MG63 (cell line): ENCODE data around the gene METTL25B. TPM values are rescaled to one million over a fixed set of nuclear protein-coding genes. Genes with fewer than 3 reads are reported as not detected.
A peak's percentile ranks its signal among the peaks of the same experiment; 100 is the strongest.

ENCODE experiments used
- DNase-seq: peaks from one replicate; pipeline ENCODE4 v3.0.0-alpha.2; 2020
- H3K27me3 ChIP-seq: fragments of 250-450 bp; sonication (Bioruptor Pico); 2 replicates; pipeline ENCODE4 v1.5.1; 2020; ENCODE audit warnings: mild to moderate bottlenecking, moderate library complexity
- H3K36me3 ChIP-seq: fragments of 250-450 bp; sonication (Bioruptor Pico); 2 replicates; pipeline ENCODE4 v1.5.1; 2020; ENCODE audit warnings: mild to moderate bottlenecking, moderate library complexity
- H3K4me3 ChIP-seq: fragments of 250-450 bp; sonication (Bioruptor Pico); 2 replicates; pipeline ENCODE4 v1.5.1; 2020; ENCODE audit warnings: mild to moderate bottlenecking, moderate library complexity
- H3K9me3 ChIP-seq: fragments of 250-450 bp; sonication (Bioruptor Pico); 2 replicates; pipeline ENCODE4 v1.5.1; 2020; ENCODE audit warnings: mild to moderate bottlenecking, moderate library complexity
- total RNA-seq: library from RNA; depleted of rRNA; stranded (reverse); fragments of >200 nt; shearing (Covaris generic); gene quantifications from 2 replicates; pipeline ENCODE4 v1.2.3, GENCODE V29; 2014; ENCODE audit warnings: low replicate concordance

The METTL25B gene
- total RNA-seq, 1 experiment from 2014 or later, result 20.8 TPM

GRCh38 chr1:156694690-156694962, 33.6 kb upstream of the METTL25B start:
- no peak overlapping the region for H3K4me3 ChIP-seq
- H3K36me3 ChIP-seq, result no peaks in the 10 kb centered on the region
- DNase-seq, result no peak
- no peaks in the 10 kb centered on the region for H3K27me3 ChIP-seq
- H3K9me3 ChIP-seq, result no peaks in the 10 kb centered on the region

DNA sequence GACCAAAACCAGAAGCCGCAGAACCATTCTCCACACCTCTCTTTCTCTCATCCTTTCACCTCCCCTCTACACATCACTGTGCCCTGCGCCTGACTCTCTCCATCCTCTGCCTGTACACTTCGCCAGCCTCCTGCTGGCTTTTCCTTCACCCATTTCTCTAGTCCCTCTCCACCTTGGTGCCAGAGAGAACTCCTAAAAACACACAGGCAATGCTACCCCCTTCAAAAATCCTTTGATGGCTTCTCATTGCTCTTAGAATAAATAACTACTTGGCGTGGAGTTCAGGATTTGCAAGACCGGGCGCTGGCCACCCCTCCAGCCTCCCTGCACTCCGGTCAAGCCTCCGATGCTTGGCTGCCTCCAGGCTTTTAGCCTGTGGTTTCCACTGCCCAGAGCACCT, 31.5 kb upstream of the METTL25B start:
- no peaks in the 10 kb centered on the region for H3K27me3 ChIP-seq
- no peak overlapping the region for H3K4me3 ChIP-seq
- no peaks in the 10 kb centered on the region for H3K9me3 ChIP-seq
- DNase-seq, result no peak
- no peaks in the 10 kb centered on the region; the same call in none of the 2 replicates for H3K36me3 ChIP-seq

DNA sequence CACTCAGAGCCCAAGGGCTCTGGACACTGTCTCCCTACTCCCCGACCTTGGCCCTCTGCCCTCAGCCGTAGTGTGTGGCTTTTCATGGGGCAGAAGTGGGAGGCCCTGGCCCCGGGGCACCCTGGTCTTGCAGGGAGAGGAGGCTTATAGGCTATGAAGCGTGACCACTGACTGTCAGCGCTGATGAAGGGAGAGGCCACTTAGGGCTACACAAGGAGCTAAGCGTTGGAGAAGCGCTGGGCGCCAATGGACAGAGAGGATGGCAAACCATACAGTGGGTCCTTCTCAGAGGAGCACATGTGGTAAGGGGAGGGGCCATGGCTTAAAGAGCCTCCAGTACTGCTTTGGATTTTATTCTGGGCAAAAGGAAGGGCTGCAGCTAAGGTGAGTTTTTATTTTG, 30.8 kb upstream of the METTL25B start:
- DNase-seq, result no peak
- H3K36me3 ChIP-seq, result no peaks in the 10 kb centered on the region; the same call in none of the 2 replicates
- H3K9me3 ChIP-seq, result no peaks in the 10 kb centered on the region
- H3K27me3 ChIP-seq, result no peaks in the 10 kb centered on the region
- H3K4me3 ChIP-seq, result no peak overlapping the region

GRCh38 chr1:156698995-156699394, 29.3 kb upstream of the METTL25B start:
- DNase-seq, result no peak
- H3K27me3 ChIP-seq, result no peaks in the 10 kb centered on the region
- no peaks in the 10 kb centered on the region; the same call in none of the 2 replicates for H3K36me3 ChIP-seq
- no peaks in the 10 kb centered on the region for H3K9me3 ChIP-seq
- H3K4me3 ChIP-seq, result no peak overlapping the region

- H3K27me3 ChIP-seq, result no peaks in the 10 kb centered on the region
- peaks cover 2% of the 10 kb centered on the region for H3K36me3 ChIP-seq
- H3K9me3 ChIP-seq, result no peaks in the 10 kb centered on the region
- no peak for DNase-seq
- H3K4me3 ChIP-seq, result no peak overlapping the region
These were observed 27.3 kb upstream of the METTL25B start for GRCh38 chr1:156700736-156701531.

- Histone ChIP-seq H3K4me3 (no peak overlapping the region), H3K36me3 (peaks cover 2% of the 10 kb centered on the region), H3K9me3 (no peaks in the 10 kb centered on the region), H3K27me3 (no peaks in the 10 kb centered on the region)
- no peak for DNase-seq
These were observed 24.9 kb upstream of the METTL25B start for GRCh38 chr1:156703336-156703735.

DNA sequence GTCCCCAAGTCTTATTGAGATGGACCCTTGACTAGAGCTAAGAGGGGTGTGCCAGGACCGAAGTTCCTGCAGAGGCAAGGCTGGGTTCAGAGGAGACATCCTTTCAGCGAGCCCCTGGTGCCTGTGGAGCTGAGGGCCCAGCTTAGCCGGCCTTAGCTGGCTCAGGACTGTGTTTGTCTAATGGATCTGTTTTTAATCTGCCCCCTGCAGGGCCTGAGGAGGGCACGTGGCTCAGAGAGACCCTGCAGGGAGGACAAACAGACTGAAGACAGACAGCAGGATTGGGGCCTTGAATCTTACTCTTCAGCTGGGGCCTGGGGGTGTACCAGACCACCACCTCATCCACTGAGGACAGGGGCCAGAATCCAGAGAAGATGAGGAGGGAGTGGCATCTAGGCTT, 24.5 kb upstream of the METTL25B start:
- DNase-seq, result peak; percentile 39
- Histone ChIP-seq H3K4me3 (no peak overlapping the region), H3K27me3 (no peaks in the 10 kb centered on the region), H3K36me3 (peaks cover 2% of the 10 kb centered on the region), H3K9me3 (no peaks in the 10 kb centered on the region)

DNA sequence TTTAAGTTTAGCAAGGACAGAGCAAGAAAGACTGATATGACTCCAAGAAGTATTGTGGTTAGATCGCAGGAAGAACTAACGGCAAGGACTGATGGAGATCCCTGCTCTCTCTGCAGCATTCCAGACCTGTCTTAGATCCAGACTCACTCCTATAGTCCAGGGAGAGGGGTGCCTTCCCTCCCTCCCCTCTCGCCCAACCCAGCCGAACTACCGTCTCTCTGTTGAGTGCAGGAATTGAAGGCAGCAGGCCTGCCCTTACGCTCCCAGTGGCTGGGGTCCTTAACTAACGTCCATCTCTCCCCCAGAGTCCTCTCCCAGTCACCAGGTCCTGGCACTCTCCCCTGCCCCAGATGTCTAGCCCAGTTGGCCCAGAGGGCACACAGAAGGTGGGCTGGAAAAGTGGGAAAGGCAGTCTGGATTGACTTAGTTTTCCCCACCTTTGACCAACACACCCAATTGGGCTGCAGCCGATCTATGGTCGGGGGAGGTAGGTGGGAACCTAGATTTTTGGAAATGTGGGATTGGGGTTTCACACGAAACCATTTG, 24.0 kb upstream of the METTL25B start:
- DNase-seq, result no peak
- Histone ChIP-seq H3K36me3 (peaks cover 2% of the 10 kb centered on the region), H3K27me3 (no peaks in the 10 kb centered on the region), H3K9me3 (no peaks in the 10 kb centered on the region), H3K4me3 (peak overlapping the region; percentile 42)

- peak; percentile 92 for DNase-seq
- Histone ChIP-seq H3K9me3 (no peaks in the 10 kb centered on the region), H3K4me3 (peak overlapping the region; percentile 42), H3K27me3 (no peaks in the 10 kb centered on the region), H3K36me3 (peaks cover 2% of the 10 kb centered on the region)
These were observed 23.3 kb upstream of the METTL25B start for GRCh38 chr1:156704930-156705320.

- DNase-seq, result peak; percentile 37
- no peaks in the 10 kb centered on the region for H3K27me3 ChIP-seq
- peak within 1 kb of the TSS; percentile 42 for H3K4me3 ChIP-seq
- no peaks in the 10 kb centered on the region for H3K9me3 ChIP-seq
- H3K36me3 ChIP-seq, result peaks cover 2% of the 10 kb centered on the region; the same call in 1 of the 2 replicates
These were observed 22.9 kb upstream of the METTL25B start, which contains the start of gene CRABP2 for GRCh38 chr1:156705321-156705917. Gene CRABP2 (minus strand): TSS chr1:156705583. CDS start chr1:156705446, 137 bp downstream.

DNA sequence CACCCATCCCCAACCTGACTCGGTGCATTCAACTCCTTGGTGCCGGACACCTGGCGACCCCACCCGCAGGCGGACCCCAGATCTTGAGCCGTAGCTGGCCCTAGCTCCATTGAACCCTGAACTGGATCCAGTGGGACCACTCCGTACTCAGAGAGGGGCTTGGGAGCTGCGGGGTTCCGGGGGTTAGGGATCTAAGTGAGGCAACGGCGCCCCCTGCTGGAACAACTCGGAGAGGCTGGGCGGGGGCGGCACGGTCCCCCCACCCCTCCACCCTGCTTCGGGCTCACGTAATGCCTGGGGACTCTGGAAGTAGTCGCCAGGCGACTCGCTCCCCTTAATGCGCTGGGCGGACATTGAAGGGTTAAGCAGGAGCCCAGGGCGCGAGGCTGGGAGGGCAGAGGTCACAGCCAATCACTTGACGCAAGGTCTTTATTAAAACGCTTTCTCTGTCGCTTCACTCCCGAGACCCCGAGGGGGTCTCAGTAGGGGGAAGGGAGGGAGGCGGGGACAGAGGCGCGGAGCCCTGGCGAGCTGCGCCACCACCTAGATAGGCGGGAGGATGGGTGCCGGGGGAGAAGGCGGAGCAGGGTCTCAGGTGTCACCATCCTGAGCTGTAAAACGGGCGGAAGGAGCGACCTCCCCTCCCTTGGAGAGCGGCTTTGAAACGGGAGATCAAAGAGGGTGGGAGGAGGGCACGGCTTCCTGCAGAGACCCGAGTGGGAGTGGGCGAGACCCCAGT, 22.2 kb upstream of the METTL25B start:
- DNase-seq, result peak; percentile 58
- Histone ChIP-seq H3K4me3 (peak overlapping the region; percentile 42), H3K36me3 (peaks cover 2% of the 10 kb centered on the region; the same call in 1 of the 2 replicates)

GRCh38 chr1:156706657-156707416, 21.4 kb upstream of the METTL25B start:
- H3K36me3 ChIP-seq, result peaks cover 2% of the 10 kb centered on the region; the same call in 1 of the 2 replicates
- H3K27me3 ChIP-seq, result no peaks in the 10 kb centered on the region
- DNase-seq, result no peak
- H3K9me3 ChIP-seq, result no peaks in the 10 kb centered on the region
- no peak overlapping the region for H3K4me3 ChIP-seq

More for the DNA sequence above, 22.2 kb upstream of the METTL25B start:
- Histone ChIP-seq H3K9me3 (no peaks in the 10 kb centered on the region), H3K27me3 (no peaks in the 10 kb centered on the region)

GRCh38 chr1:156707417-156708217, 20.7 kb upstream of the METTL25B start:
- H3K36me3 ChIP-seq, result peaks cover 2% of the 10 kb centered on the region; the same call in 1 of the 2 replicates
- no peaks in the 10 kb centered on the region for H3K9me3 ChIP-seq
- no peaks in the 10 kb centered on the region for H3K27me3 ChIP-seq
- peak; percentile 83 for DNase-seq
- no peak overlapping the region for H3K4me3 ChIP-seq

- H3K4me3 ChIP-seq, result no peak overlapping the region
- no peaks in the 10 kb centered on the region for H3K9me3 ChIP-seq
- no peaks in the 10 kb centered on the region for H3K27me3 ChIP-seq
- no peak for DNase-seq
- H3K36me3 ChIP-seq, result peaks cover 2% of the 10 kb centered on the region; the same call in 1 of the 2 replicates
These were observed 20.0 kb upstream of the METTL25B start for GRCh38 chr1:156708218-156708661.

DNA sequence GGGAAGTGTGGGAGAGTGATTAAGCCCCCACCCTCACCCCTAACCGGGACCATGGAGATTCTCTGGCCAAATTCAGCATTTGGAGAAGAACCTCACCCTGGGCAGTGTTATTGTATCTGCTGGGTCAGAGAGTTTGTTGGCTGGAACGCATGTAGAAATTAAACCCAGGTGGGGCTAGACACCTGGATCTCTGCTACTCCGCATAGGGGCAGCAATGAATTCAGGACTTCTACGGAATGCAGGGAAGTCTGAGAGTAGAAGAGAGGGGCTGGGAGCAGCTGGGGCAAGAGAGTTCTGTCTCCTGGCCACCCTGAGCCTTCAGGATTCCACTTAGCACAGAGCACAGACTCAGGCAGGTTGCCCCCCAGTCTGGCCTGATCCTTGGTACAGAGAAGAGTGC, 19.2 kb upstream of the METTL25B start:
- peaks cover 2% of the 10 kb centered on the region; the same call in 1 of the 2 replicates for H3K36me3 ChIP-seq
- H3K27me3 ChIP-seq, result no peaks in the 10 kb centered on the region
- H3K4me3 ChIP-seq, result no peak overlapping the region
- no peaks in the 10 kb centered on the region for H3K9me3 ChIP-seq
- no peak for DNase-seq
